HG02885 (cell line): ENCODE measurements around the gene TRIM65.
A peak's percentile ranks its signal among the peaks of the same experiment; 100 is the strongest.
"Not testable (repeated sequence)": the region's sequence is repeated elsewhere in the genome, so short reads cannot be mapped to it uniquely, and the experiment has no call there.

Experiments
- ATAC-seq: cut with Tn5 transposase; IDR thresholded peaks from one replicate; pipeline ENCODE4 v1.9.1; 2021; ENCODE audit warnings: mild to moderate bottlenecking; ENCODE audit not compliant: unreplicated experiment, poor library complexity

Gene TRIM65

DNA sequence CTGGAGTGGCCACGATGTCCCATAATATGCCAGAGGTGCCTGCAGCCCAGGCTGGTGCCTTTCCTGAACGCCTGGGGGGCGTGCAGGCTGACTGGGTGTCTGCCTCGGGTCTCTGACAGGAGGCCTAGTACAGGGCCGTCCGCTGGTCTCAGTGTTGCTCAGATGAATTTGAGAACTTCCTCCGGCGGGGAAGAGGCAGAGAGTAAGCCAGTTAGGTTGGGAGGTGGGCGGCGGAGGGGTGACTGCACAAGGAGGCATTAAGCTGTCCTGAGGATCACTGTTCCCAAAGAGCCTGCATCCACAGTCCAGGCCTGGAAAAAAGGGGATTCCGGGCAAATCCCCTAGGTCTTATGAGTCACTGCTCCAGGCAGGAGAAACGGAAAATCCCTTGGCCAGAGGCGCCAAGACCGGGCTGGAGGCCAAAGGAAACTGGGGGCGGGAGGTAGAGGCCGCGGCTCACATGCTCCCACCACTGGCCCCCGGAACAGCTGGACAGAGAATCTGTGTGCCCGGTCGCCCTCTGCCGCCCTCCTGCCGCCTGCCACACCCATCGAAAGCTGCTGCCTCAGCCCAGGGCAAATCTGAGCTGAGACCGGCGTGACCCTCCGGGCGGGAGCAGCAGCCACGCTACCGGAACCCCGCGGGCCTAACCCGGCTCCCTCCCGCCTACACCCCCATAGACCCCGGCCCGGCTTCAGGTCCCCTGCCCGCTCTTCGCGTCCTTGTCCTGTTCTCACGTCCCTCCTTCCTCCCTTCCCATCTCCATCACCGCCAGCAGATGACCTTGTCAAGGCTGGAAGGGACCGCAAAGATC lies 19.6 kb downstream of the TRIM65 start:
- no peak for ATAC-seq

- ATAC-seq: no peak
These were observed 20.4 kb downstream of the TRIM65 start for GRCh38 chr17:75876190-75876937.

DNA sequence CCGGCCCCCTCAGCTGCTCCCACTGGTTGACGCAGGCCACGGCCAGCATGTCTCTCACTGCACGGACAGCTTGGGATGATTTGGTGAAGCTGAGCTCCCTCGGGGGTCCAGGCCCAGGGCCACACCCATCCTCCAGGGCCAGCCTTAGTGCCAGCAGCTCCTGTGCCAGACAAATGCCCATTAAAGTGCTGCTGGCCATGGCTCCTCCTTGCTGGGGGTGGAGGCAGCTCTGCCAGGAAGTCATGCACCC lies 20.9 kb downstream of the TRIM65 start:
- no peak for ATAC-seq

DNA sequence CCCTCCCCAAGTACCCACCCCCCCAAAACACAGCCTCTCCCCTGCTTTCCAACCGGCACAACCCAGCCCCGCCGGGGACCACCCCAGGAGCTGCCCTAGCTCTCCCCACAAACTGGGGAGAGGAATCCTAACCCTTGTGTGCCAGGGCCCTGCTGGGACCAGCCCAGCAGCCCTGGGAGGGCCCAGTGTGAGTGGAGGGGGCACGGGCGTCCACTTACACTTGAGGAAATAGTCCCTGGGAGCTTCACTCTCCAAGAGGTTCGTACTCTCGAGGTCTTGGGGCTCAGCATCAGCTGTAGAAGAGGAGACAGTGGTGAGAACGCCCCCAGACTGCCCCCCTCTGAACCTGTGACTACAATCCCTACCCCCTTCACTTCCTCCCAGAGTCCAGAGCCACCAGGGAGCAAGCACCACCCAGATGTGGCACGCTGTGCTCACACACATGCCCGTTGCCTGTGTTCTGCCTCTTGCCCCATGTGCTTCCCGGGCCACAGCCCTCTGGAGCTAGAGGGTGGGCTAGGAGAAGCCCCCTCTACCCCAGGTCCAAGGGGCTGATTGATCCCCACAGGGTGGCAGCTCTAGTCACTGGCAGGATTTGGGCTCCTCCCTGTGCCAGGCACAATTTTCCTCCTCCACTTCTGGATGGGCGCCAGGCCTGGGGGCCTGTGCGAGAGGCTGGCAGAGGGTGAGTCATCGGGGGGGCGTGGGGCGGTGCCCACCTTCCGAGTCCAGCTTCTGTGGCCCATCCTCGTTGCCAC lies 21.4 kb downstream of the TRIM65 start:
- no peak for ATAC-seq

GRCh38 chr17:75874323-75875181 lies 22.2 kb downstream of the TRIM65 start:
- no peak for ATAC-seq

- ATAC-seq: no peak
These were observed 23.0 kb downstream of the TRIM65 start for GRCh38 chr17:75873587-75874322.

DNA sequence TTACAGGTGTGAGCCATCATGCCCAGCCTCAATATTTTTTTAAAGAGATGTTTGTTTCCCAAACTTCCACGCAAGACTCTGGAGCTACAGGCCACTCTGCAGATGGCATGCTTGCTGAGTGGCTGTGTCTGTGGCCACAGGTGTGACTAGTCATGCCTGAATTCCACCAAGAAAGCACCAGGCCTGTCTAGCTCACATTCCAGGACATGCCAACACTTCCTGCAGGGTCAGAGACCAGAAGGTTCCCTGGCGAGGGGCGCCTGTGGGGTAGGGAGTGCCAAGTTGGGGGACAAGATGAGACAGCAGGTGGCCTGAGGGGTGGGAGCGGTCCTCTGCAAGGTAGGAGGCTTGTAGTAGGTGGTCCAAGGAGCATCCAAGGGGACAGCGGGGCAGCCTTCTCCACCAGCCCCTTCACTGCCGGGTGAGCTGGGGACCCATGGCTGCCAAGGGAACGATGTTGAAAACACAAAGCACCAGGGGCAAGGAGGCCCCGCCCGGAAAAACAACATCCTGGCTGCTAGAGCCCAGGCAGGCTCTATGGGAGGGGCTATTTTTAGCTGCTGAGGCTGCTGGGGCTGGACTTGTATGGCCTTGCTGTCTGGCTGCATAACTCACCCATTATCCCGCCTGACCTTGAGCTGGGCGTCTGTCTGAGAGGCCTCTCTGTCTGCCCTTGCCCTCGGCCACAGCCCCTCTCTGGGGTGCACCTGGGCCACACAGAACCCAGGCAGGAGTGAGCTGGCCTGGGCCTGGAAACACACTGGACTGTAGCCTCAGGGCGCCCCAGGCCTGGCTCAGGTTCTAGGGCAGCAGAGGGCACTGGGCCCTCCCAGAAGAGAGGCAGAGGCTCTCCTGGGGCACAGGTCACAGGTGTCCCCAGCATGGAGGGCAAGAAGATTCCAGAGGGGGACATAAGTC lies 24.1 kb downstream of the TRIM65 start:
- no peak for ATAC-seq

DNA sequence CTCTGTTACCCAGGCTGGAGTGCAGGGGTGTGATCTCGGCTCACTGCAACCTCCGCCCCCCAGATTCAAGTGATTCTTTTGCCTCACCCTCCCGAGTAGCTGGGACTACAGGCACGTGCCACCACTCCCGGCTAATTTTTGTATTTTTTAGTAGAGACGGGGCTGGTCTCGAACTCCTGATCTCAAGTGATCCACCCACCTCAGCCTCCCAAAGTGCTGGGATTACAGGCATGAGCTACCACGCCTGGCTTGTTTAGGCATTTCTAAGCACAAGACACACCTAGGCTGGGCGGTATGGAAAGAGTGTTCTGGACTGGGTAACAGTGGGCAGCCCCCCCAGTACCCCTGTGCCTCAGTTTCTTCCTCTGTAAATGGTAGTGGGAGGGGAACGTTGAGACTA lies 26.5 kb downstream of the TRIM65 start:
- ATAC-seq: not testable (repeated sequence)

DNA sequence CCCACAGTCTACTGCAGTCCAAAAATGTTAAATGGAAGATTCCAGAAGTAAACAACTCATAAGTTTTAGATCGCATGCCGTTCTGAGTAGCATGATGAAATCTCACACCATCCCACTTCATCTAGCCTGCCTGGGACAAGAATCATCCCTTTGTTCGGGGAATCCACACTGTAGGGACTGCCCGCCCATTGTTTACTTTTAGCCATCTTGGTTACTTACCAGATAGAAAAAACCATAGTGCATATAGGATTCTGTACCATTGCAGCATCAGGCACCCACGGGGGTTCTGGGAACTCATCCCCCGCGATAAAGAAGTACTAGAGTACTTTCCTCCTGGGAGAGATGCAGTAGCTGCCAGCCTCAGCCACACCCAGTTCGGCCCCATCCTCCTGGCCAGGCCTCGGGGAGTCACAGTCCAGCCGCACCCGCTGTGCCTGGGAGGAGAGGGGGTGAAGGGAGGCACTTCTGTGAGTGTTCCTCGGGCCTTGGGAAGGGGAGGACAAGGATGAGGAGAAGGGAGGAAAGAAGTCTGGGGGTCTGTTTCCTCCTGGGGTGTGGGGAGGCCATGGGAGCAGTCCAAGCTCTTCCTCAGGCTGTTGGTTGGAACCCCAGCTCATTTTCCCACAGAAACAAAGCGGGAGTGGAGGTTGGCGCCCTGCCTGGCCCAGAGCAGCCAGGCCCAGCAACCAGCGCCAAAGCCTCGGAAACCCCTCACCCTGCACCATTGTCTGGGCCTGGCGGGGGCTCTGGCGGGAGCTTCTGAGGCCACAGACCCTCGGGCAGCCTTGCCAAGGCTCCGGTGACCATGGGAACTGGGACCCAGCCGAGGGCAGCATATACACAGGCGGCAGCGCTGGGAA lies 27.2 kb downstream of the TRIM65 start:
- no peak for ATAC-seq

DNA sequence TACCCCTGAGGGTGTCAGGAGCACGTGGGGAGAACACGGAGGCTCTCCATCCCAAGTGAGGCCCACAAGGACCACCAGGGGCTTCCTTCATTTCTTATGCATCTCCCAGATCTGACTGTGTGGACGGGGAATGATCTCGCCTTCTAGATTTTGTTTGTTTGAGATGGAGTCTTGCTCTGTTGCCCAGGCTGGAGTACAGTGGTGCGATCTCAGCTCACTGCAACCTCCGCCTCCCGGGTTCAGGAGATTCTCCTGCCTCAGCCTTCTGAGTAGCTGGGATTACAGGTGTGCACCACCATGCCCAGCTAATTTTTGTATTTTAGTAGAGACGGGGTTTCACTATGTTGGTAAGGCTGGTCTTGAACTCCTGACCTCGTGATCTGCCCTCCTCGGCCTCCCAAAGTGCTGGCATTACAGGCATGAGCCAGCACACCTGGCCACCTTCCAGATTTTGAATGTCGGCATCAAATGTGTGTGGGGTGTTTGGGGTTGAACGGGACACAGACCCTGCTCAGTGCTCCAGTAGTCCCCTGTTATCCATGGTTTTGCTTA lies 27.9 kb downstream of the TRIM65 start:
- not testable (repeated sequence) for ATAC-seq

GRCh38 chr17:75865404-75866188 lies 31.2 kb downstream of the TRIM65 start:
- ATAC-seq: not testable (repeated sequence)

GRCh38 chr17:75864887-75865286 lies 31.9 kb downstream of the TRIM65 start:
- ATAC-seq: not testable (repeated sequence)

GRCh38 chr17:75864448-75864871 lies 32.3 kb downstream of the TRIM65 start:
- ATAC-seq: peak; percentile 81

GRCh38 chr17:75861927-75862317 lies 34.8 kb downstream of the TRIM65 start:
- ATAC-seq: no peak

DNA sequence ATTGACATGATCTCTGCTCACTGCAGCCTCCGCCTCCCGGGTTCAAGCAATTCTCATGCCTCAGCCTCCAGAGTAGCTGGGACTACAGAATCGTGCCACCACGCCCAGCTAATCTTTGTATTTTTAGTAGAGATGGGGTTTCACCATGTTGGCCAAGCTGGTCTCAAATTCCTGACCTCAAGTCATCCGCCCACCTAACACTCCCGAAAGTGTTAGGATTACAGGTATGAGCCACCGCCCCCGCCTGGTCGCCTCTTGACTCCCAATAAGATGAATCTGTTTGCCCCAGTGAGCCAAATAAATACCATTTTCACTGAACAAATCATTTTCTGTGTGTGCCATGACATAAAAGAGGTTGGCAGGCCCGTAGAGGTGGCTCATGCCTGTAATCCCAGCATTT lies 37.4 kb downstream of the TRIM65 start:
- ATAC-seq: not testable (repeated sequence)

- ATAC-seq: no peak
These were observed 40.5 kb downstream of the TRIM65 start for GRCh38 chr17:75856062-75856756.
